ENCODE data around the gene UBQLN3. TPM values are rescaled to one million over a fixed set of nuclear protein-coding genes. Genes with fewer than 3 reads are reported as not detected.

Gene UBQLN3
- total RNA-seq, 1 donor from 2014 or later, result not detected

DNA sequence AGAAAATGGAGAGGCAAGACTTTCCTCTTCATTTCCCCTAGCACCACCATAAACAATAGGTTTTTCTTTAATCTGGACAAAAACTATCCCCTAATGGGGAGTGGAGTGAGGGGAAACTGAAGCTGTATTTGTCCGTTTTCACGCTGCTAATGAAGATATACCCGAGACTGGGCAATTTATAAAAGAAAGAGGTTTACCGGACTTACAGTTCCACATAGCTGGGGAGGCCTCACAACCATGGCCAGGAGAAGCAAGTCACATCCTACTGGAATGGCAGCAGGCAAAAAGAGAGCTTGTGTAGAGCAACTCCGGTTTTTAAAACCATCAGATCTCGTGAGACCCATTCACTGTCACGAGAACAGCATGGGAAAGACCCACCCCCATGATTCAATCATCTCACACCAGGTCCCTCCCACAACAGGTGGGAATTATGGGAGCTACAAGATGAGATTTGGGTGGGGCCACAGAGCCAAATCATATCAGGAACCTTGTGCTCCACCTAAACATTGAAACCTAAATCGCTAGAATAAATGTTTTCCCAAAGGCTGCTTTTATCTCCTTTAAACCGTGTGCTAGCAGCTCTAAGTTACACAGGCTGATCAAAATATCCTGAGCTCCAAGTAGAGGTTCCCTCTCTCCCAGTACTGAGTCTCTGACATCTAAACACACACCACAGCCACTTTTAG, 4.3 kb downstream of the UBQLN3 start:
- no peak for DNase-seq

DNA sequence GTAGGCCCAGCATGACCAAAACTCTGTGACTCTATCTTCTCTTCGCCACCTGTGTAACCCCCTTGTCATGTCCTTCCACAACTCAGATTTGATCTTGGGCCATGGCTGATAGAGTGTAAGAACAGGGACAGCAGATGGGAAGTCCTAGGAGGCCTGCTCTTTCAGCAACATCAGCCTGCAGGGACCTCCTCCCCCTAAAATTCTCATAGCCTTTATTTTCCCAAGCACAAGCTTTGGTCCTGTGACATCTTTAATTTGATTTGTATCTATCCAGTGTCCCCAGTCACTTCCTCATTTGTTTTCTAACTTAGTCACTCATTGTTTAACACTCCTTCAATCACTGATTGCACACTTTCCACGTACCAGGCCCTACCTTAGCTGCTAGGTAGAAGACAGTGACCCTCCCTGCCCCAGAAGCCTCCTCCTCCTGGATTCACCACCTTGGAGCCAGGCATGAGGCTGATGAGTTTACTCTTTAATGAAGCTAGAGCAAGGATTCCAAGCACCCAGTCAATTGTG, 5.3 kb downstream of the UBQLN3 start:
- DNase-seq, result no peak

DNA sequence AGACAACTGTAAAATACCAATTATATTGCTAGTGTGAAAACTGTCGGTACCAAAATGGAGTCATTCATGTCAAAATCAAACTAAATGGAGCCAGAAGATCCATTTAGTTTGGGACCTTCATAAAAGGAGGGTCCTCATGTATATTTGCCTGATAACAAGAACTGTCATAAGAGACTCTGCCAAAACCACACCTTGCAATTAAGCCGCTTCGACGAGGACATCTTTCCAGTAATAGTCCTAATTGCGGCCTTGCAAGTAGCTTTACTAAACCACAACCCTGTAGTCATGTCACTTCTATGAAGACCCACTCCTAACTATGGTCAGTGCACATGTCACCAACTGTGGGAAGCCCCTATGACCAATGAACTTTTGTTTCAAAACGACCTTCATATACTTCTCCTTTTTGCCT, 9.4 kb downstream of the UBQLN3 start:
- DNase-seq, result no peak

DNA sequence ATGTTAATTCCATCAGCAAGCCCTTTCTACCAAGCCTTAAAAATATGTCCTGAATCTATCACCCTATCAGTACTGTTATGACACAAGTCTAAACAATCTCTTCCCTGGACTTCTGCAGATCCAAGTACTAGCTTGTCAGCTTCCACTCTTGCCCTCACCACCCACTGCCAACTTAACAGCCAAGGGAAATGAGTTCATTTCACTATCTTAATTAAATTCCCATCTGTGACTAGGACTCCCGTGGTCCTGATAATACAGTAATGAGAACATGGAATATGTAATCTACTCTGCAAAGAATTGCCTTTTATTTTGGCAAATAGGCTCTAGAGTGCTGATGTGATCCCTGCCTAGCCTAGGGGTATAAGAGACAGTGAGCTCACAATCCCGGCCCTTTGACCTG, 10.1 kb downstream of the UBQLN3 start:
- DNase-seq, result no peak

DNA sequence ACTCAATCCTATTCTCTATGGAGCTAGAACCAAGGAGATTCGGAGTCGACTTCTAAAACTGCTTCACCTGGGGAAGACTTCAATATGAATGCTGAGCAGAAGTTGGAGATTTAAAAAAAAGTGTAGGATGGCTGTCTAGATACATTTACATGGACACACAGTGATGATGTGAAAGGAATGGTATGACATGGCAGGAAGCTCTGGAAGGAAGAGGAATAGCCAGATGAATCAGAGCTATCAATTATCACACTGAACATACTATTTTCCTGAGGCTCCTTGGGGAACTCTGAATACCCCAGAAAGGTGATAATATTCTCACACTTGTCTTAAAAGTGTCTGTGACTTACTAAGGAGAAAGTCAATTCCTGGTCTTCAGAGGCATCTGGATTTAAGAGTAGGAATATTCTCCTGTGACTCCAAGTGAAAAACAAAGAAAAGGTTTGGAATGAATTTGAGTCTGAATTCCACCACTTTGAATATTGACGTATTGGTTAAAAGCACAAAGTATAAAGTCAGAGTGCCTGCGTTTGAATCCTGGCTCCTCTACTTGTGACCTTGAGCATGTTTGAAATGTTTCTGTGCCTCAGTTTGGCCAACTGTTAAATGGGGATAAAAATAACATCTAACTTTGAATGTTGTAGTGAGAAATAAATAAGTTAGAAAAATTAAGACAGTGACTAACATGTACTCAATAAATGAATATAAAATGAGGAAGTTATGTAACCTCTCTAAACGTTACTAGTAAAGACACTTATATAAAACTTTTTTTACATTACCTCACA, 20.0 kb downstream of the UBQLN3 start:
- no peak for DNase-seq

DNA sequence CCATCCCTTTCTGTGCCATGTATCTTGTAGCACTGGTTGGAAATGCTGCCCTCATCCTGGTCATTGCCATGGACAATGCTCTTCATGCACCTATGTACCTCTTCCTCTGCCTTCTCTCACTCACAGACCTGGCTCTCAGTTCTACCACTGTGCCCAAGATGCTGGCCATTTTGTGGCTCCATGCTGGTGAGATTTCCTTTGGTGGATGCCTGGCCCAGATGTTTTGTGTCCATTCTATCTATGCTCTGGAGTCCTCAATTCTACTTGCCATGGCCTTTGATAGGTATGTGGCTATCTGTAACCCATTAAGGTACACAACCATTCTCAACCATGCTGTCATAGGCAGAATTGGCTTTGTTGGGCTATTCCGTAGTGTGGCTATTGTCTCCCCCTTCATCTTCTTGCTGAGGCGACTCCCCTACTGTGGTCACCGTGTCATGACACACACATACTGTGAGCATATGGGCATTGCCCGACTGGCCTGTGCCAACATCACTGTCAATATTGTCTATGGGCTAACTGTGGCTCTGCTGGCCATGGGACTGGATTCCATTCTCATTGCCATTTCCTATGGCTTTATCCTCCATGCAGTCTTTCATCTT, 20.9 kb downstream of the UBQLN3 start:
- DNase-seq, result no peak

DNA sequence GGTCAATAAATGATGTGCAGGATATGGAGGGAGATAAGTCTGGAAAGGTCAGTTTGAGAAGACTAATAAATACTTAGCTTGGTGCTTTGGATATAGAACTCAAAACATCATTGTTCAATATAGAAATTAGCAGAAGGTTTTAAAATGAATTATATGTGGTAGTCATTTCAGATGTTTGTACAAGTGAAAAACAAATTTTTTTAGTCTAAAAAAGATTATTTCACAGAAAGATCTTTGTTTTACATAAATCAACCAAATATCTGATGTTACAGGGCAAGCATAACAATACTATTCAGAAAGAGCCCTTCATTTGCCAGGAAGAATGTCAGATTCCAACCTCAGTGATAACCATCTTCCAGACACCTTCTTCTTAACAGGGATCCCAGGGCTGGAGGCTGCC, 21.4 kb downstream of the UBQLN3 start, which contains the start of gene OR52D1:
Gene OR52D1 (plus strand): TSS at position 301 of the 400 bp plus-strand sequence. CDS start 22 bp downstream, at position 323.
- DNase-seq, result no peak

DNA sequence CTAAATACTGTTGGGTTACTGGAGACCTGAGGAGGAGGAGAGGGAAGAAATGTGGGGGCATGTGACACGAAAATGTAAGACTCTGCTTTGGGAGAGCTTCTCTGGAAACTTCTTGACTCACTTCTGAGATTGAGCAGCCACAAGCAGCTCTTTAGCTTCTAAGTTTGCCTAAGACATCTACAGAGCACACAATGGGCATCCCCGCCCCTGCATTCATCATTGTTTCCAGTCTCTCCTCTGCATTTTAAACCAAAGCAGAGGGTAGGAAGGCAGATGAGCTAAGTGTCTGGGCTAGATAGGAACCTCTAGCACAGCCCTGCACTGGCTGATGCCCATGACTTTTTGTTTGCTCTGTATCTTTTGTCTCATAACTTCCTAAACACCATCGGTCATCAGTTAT, 23.3 kb downstream of the UBQLN3 start:
- DNase-seq, result no peak

DNA sequence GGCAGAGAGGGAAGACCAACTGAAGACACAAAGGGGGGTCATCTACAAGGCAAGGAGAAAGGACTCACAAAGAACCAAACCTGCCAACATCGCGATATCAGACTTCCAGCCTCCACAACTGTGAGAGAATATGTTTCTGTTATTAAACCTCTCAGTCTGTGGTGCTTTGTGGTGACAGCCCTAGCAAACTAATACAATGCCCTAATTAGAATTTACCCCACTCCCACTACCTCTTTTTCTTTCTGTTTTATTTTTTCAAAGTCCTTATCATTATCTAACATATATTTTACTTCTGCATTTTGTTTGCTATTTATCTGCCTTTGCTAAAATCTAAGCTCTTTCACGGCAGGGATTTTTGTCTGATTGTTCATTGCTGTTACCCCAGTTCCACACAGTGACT, 23.8 kb downstream of the UBQLN3 start:
- DNase-seq, result no peak

DNA sequence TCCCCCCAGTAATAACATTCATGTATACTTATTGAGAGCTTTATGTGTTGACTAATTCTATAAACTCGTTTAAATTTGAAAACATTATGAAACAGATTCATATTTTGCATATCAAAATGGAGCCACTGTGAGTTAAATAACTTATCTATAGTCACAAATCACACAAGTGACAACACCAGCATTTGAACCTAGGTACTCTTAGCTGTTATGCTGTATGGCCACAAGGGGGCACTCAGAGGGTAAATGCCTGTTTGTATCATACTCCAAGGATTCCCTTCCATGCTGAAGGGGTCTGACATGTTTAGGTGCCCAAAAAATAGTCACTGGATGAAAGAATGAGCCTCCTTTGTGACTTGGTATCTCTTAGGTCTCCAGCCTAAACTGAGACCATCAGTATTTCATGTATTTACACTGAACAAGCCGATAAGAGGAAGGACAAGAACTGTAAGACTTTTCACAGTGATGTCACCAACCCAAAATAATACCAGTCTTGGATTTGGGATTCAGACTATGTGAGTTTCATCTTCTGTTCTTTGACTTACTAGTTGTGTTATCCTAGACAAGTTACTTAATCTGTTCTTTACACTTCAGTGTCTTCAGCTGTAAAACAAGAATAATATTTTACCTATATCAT, 33.5 kb downstream of the UBQLN3 start:
- DNase-seq, result no peak

DNA sequence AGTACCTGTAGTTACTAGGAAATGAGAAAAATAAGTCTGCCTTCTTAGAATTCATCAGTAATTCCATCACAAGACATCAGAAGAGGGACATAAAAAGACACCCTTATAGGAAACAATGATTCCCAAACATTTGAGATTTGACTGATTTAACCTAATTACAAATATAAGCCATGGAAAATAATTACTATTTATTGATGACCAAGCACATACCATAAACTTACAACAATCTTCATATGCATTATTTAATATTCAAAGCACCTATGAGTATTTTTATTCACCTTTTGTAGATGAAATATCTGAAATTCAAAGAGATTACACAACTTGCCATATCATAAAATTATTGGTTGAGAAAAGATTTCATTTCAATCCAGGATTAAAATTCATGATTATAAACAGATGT, 35.8 kb downstream of the UBQLN3 start:
- DNase-seq, result no peak

DNA sequence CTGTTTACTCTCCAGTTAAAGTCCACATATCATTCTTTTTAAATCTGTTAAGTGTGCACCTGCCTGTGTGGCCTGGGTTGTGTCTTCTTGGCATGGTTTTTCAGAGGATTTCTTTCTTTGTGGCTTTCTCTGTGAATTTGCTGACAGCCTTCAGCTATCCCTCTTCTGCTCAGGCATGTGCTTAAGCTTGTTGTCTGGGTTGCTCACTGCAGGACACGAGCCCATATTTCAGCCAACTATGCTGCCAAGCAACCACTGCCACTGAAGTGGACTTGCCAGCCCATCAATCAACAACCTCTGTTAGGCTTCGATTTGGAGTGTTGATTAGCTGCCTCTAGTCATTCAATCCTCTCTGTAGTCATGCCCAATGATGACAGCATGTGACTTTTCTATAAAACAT, 42.2 kb downstream of the UBQLN3 start:
- no peak for DNase-seq

DNA sequence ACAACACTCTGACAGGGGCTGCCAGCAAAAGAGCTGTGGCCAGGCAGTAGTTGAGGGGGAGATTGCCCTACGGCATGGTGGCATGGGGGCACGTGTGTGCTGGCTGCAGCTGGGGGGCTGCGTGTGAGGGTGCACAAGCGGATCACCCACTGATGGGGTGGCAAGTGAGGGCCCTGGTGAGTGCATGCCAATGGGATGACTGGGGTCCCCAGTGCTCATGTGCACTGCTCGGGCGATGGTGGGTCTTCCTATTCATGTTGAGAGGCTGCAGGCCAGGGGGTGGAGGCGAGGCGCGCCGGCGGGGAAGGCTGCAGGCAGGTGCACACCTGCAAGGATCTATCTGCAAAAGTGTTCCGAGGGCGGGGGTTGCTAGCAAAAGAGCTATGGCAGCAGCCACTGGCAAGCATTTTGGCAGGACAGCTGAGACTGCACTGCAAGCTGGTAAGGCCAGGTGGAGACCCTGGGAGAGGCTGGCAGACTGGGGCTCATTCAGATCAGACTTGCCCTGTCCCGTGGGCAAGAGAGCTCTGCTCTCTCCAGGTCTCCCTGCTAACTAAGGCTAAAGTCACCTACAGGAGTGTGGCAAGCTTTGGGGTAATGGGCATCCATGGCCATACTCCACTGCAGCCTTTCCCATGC, 48.7 kb downstream of the UBQLN3 start:
- no peak for DNase-seq

Other genes with a start within 250 kb of the UBQLN3 start
- gene HBE1, start 240.0 kb downstream of the UBQLN3 start, total RNA-seq, result 3.6 TPM
- gene OR51B4, start 208.0 kb downstream of the UBQLN3 start, total RNA-seq, result 0.31 TPM
- gene OR51B2, start 185.7 kb downstream of the UBQLN3 start, total RNA-seq, result 0.78 TPM
- gene OR51B5, start 166.4 kb downstream of the UBQLN3 start, total RNA-seq, result 0.47 TPM
- not detected for gene OR51B6, start 158.4 kb downstream of the UBQLN3 start, total RNA-seq
- gene OR51M1, start 126.1 kb downstream of the UBQLN3 start, total RNA-seq, result not detected
- not detected for gene OR51Q1, start 87.8 kb downstream of the UBQLN3 start, total RNA-seq
- gene OR51I1, start 68.4 kb downstream of the UBQLN3 start, total RNA-seq, result not detected
- not detected for gene OR51I2, start 60.6 kb downstream of the UBQLN3 start, total RNA-seq
- gene OR52D1, start 21.3 kb downstream of the UBQLN3 start, total RNA-seq, result not detected
- not detected for gene UBQLNL, start 6.7 kb upstream of the UBQLN3 start, total RNA-seq
- 0.47 TPM for gene OR52H1, start 38.6 kb upstream of the UBQLN3 start, total RNA-seq
- not detected for gene OR52B6, start 70.9 kb upstream of the UBQLN3 start, total RNA-seq
- 0.62 TPM for gene TRIM6, start 86.7 kb upstream of the UBQLN3 start, total RNA-seq
- gene TRIM34, start 115.0 kb upstream of the UBQLN3 start, total RNA-seq, result 2.8 TPM
- gene TRIM5, start 175.1 kb upstream of the UBQLN3 start, total RNA-seq, result 3.9 TPM
- gene TRIM22, start 179.8 kb upstream of the UBQLN3 start, total RNA-seq, result 11.2 TPM
- not detected for gene OR56B1, start 226.5 kb upstream of the UBQLN3 start, total RNA-seq
- gene OR52N4, start 244.3 kb upstream of the UBQLN3 start, total RNA-seq, result not detected